ENCODE measurements around the gene SLC2A13. TPM values are rescaled to one million over a fixed set of nuclear protein-coding genes. Genes with fewer than 3 reads are reported as not detected.
A peak's percentile ranks its signal among the peaks of the same experiment; 100 is the strongest.

SLC2A13 gene
- total RNA-seq (10 to 100 TPM in 1 of 6 donors, 1 to 10 TPM in 5; 5.2 to 10.7 (median 7.7) TPM), polyA plus RNA-seq (1 to 10 TPM; 2.7 to 5.6 TPM)

DNA sequence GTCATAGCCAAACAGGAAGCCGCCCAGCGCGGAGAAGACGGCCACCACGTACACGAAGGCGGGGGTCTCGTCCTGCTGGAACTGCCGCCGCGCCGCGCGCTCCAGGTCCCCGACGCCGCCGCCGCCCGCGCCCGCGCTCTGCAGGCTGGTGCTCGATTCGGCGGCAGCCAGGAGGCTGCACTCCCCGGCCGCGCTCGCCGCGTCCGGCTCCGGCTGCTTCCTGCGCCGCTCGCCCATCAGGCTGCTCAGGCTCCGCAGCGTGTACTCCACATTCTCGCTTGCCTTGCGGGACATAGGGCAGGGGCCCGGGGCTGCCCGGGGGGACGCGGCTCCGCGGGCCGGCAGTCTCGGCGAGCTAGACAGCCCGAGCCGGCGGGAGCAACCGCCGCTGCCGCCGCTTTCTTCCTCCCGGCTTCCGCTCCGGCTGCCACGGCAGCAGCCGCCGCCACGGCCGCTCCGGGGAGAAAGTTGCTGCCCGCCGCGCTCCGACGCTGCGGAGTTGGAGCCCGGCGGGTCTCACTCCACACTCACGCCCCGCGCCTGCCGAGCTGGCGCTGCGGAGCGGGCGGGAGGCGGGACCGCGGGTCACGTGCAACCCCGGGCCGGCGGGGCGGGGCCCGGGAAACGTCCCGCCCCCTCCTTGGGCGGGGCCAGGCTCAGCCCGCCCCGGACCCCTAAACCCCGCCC, at the start of gene SLC2A13:
TSS of gene SLC2A13 (minus strand) at position 567 of the 687 bp plus-strand sequence. CDS start at position 294, 273 bp downstream.
- FAIRE-seq = no peak
- Histone ChIP-seq H3K36me3 (no peaks in the 10 kb centered on the region), H3K27ac (peak within 1 kb of the TSS; percentile 77 to 86 (median 82)), H3K27me3 (no peaks in the 10 kb centered on the region), H3K9me3 (no peaks in the 10 kb centered on the region), H3K4me1 (peaks cover 10 to 30% (median 11%) of the 10 kb centered on the region in 3 donors), H3K4me3 (peak within 1 kb of the TSS; percentile 93 to 100 (median 98))
- intact Hi-C loops (cut with DNase I) = loop anchor here in 2 of 3 donors (10.0 kb wide), 2 partner anchors 71 to 91 kb away; no protein-coding TSS in a partner anchor
- TF ChIP-seq, protein P1, sequence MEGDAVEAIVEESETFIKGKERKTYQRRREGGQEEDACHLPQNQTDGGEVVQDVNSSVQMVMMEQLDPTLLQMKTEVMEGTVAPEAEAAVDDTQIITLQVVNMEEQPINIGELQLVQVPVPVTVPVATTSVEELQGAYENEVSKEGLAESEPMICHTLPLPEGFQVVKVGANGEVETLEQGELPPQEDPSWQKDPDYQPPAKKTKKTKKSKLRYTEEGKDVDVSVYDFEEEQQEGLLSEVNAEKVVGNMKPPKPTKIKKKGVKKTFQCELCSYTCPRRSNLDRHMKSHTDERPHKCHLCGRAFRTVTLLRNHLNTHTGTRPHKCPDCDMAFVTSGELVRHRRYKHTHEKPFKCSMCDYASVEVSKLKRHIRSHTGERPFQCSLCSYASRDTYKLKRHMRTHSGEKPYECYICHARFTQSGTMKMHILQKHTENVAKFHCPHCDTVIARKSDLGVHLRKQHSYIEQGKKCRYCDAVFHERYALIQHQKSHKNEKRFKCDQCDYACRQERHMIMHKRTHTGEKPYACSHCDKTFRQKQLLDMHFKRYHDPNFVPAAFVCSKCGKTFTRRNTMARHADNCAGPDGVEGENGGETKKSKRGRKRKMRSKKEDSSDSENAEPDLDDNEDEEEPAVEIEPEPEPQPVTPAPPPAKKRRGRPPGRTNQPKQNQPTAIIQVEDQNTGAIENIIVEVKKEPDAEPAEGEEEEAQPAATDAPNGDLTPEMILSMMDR (IDR thresholded peaks at IDR 0.05) = no peak
- peak; percentile 93 to 96 (median 96) for ATAC-seq
- peak; percentile 68 to 93 (median 82) for DNase-seq
- WGBS, 2 donors = 0 to 1% methylated on average over 50 to 97 of the region's 97 CpGs

DNA sequence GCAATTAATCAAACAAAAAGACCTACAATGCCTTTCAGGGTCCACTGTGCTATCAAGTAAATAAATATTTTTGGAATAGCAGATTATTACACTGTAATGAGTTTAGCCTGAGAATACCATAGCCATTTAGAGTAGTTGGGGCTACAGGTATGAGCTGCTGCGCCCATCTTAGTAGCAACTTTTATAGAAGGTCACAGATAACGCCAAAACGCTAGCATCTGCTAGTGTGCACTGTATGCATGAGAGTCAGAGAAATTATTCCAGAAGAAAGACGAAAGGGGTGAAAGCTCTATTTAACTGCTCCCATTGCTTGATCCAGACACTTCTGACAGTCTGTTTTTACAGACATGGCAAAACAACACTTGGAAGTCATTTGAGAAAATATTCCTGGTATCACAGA, 48.5 kb upstream of the SLC2A13 start:
- H3K36me3 ChIP-seq = no peaks in the 10 kb centered on the region
- 79 to 80% methylated on average over 4 of the region's 4 CpGs for WGBS, 2 donors
- no peaks in the 10 kb centered on the region for H3K27me3 ChIP-seq
- no peak overlapping the region for H3K27ac ChIP-seq
- no peak overlapping the region for H3K4me3 ChIP-seq
- TF ChIP-seq, protein P1 (IDR thresholded peaks at IDR 0.05) = no peak
- FAIRE-seq (no peak), DNase-seq (no peak), ATAC-seq (no peak)
- intact Hi-C loops (cut with DNase I) = loop anchor here in 1 of 3 donors (10.0 kb wide), 1 partner anchor 150 kb away; no protein-coding TSS in a partner anchor
- no peaks in the 10 kb centered on the region for H3K4me1 ChIP-seq
- H3K9me3 ChIP-seq = no peaks in the 10 kb centered on the region

DNA sequence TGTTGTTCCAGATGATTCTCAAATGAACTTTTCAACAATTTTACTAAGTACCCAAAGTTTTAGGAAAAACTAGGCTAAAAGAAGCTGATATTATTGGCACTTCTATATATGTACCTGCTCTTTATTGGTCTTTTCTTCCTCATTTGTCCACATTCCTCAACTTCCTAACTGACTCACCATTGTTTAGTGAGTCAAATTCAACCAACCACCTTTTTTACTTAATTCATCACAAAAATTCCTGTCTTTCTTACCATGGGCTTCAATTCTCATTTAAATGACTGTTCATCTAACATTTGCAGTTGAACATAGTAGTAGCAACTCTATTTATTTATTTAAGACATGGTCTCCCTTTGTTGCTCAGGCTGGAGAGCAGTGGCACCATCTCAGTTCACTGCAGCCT, 47.6 kb upstream of the SLC2A13 start:
- no peak overlapping the region for H3K27ac ChIP-seq
- H3K4me1 ChIP-seq = no peaks in the 10 kb centered on the region
- intact Hi-C loops (cut with DNase I) = loop anchor here in 1 of 3 donors (10.0 kb wide), 1 partner anchor 151 kb away; no protein-coding TSS in a partner anchor
- no peaks in the 10 kb centered on the region for H3K27me3 ChIP-seq
- no peak for ATAC-seq
- H3K4me3 ChIP-seq = no peak overlapping the region
- FAIRE-seq = no peak
- H3K36me3 ChIP-seq = no peaks in the 10 kb centered on the region
- TF ChIP-seq, protein P1 (IDR thresholded peaks at IDR 0.05) = no peak
- DNase-seq = no peak
- H3K9me3 ChIP-seq = no peaks in the 10 kb centered on the region

DNA sequence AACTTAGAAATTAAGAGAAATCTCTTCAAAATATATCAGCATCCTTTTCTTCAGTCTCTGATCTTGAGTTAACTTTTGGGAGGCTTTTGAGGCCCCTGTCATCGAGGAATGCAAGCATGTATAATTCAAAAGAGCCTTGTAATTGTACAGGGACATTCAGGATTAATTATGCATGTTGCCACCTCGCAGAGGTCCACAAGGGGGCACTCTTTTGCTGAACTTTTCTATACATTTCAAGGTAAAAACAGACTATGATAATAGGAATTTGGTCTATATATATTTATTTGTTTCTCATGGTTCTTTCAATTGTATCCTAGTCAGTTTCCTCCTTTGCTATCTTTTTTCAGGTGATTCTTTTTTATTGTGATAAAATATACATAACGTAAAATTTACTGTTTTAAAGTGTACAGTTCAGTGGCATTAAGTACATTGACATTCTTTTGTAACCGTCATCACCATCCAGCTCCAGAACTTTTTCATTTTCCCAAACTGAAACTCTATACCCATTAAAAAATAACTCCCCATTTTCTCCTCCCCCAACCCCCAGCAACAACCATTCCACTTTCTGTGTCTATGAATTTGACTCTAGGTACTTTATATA, 47.0 kb upstream of the SLC2A13 start:
- intact Hi-C loops (cut with DNase I) = loop anchor here in 1 of 3 donors (10.0 kb wide), 1 partner anchor 152 kb away; no protein-coding TSS in a partner anchor
- DNase-seq (peak in 5 of 6 donors; percentile 18 to 70 (median 41)), ATAC-seq (peak; percentile 71 to 90 (median 78)), FAIRE-seq (peak; percentile 78)
- Histone ChIP-seq H3K27ac (no peak overlapping the region), H3K27me3 (no peaks in the 10 kb centered on the region), H3K9me3 (no peaks in the 10 kb centered on the region), H3K4me3 (no peak overlapping the region), H3K36me3 (no peaks in the 10 kb centered on the region), H3K4me1 (no peaks in the 10 kb centered on the region)
- 23 to 36% methylated on average over 4 of the region's 4 CpGs for WGBS, 2 donors
- TF ChIP-seq, protein P1 (IDR thresholded peaks at IDR 0.05) = peak; percentile 53 to 78 (median 66)

Measured in pancreas (tissue), 10 donors.